ENCODE results near the gene SEMA4C. TPM values are rescaled to one million over a fixed set of nuclear protein-coding genes. Genes with fewer than 3 reads are reported as not detected.
A peak's percentile ranks its signal among the peaks of the same experiment; 100 is the strongest.

The SEMA4C gene
- total RNA-seq = 10 to 100 TPM; 54.4 to 82.7 (median 75.4) TPM

- intact Hi-C loops (cut with DNase I) = loop anchor here (1.0 kb wide), 2 partner anchors 37 to 81 kb away; no protein-coding TSS in a partner anchor
- Histone ChIP-seq H3K27ac (replicated peaks in 1 of 4) (peak within 1 kb of the TSS; percentile 98 to 100 (median 99)), H3K36me3 (peaks cover 8 to 28% (median 25%) of the 10 kb centered on the region in 4 donors), H3K4me1 (peaks cover 47 to 81% (median 75%) of the 10 kb centered on the region in 4 donors), H3K4me3 (peak within 1 kb of the TSS; percentile 89 to 99 (median 90)), H3K9me3 (no peaks in the 10 kb centered on the region), H3K27me3 (no peaks in the 10 kb centered on the region)
- DNase-seq (ENCODE audit: extremely low spot score) = no peak
- TF ChIP-seq EP300 (IDR thresholded peaks at IDR 0.05) (no peak), CTCF (IDR thresholded peaks at IDR 0.05) (no peak), POLR2AphosphoS5 (IDR thresholded peaks at IDR 0.05) (peak; percentile 85 to 90), POLR2A (IDR thresholded peaks at IDR 0.05; ENCODE audit: low read depth) (peak; percentile 44)
- 0% methylated on average over 19 of the region's 93 CpGs for WGBS
Observed at GRCh38 chr2:96869822-96870625, at the start of gene SEMA4C. SEMA4C (minus strand) TSS chr2:96870080; CDS start chr2:96867886, 2,194 bp downstream.

GRCh38 chr2:96918754-96919550 lies 49.1 kb upstream of the SEMA4C start:
- WGBS = 90% methylated on average over 19 of the region's 19 CpGs
- intact Hi-C loops (cut with DNase I) = no loop called here
- TF ChIP-seq EP300 (IDR thresholded peaks at IDR 0.05) (no peak), POLR2AphosphoS5 (IDR thresholded peaks at IDR 0.05) (no peak), CTCF (IDR thresholded peaks at IDR 0.05) (no peak), POLR2A (IDR thresholded peaks at IDR 0.05; ENCODE audit: low read depth) (no peak)
- H3K4me3 ChIP-seq = no peak overlapping the region
- H3K4me1 ChIP-seq = peaks cover 16 to 19% (median 17%) of the 10 kb centered on the region in 4 donors
- no peaks in the 10 kb centered on the region for H3K36me3 ChIP-seq
- DNase-seq (ENCODE audit: extremely low spot score) = no peak
- no peaks in the 10 kb centered on the region for H3K27me3 ChIP-seq
- H3K27ac ChIP-seq (replicated peaks in 1 of 4) = no peak overlapping the region
- no peaks in the 10 kb centered on the region for H3K9me3 ChIP-seq

GRCh38 chr2:96918092-96918753 lies 48.3 kb upstream of the SEMA4C start:
- no peak overlapping the region for H3K27ac ChIP-seq (replicated peaks in 1 of 4)
- TF ChIP-seq POLR2A (IDR thresholded peaks at IDR 0.05; ENCODE audit: low read depth) = no peak
- TF ChIP-seq POLR2AphosphoS5 (IDR thresholded peaks at IDR 0.05) = no peak
- TF ChIP-seq EP300 (IDR thresholded peaks at IDR 0.05) = no peak
- TF ChIP-seq CTCF (IDR thresholded peaks at IDR 0.05) = no peak
- no peaks in the 10 kb centered on the region for H3K27me3 ChIP-seq
- H3K9me3 ChIP-seq = no peaks in the 10 kb centered on the region
- H3K36me3 ChIP-seq = no peaks in the 10 kb centered on the region
- DNase-seq (ENCODE audit: extremely low spot score) = no peak
- H3K4me3 ChIP-seq = no peak overlapping the region
- H3K4me1 ChIP-seq = peaks cover 22 to 26% (median 25%) of the 10 kb centered on the region in 4 donors
- intact Hi-C loops (cut with DNase I) = no loop called here

- WGBS = 86% methylated on average over 22 of the region's 22 CpGs
- Histone ChIP-seq H3K4me1 (peaks cover 26 to 33% (median 31%) of the 10 kb centered on the region in 4 donors), H3K27me3 (no peaks in the 10 kb centered on the region), H3K9me3 (no peaks in the 10 kb centered on the region), H3K27ac (replicated peaks in 1 of 4) (peak overlapping the region; percentile 21 to 38 (median 34)), H3K4me3 (no peak overlapping the region), H3K36me3 (no peaks in the 10 kb centered on the region)
- TF ChIP-seq POLR2A (IDR thresholded peaks at IDR 0.05; ENCODE audit: low read depth) (no peak), EP300 (IDR thresholded peaks at IDR 0.05) (no peak), POLR2AphosphoS5 (IDR thresholded peaks at IDR 0.05) (no peak)
- intact Hi-C loops (cut with DNase I) = no loop called here
- no peak for DNase-seq (ENCODE audit: extremely low spot score)
Observed at GRCh38 chr2:96916646-96917543, 47.0 kb upstream of the SEMA4C start.
